Mesenchymal stem cell (in vitro differentiated cells and primary cell): ENCODE results near the gene GNPTG. TPM values are rescaled to one million over a fixed set of nuclear protein-coding genes. Genes with fewer than 3 reads are reported as not detected.

Source experiments
- DNase-seq: peaks from one replicate; pipeline ENCODE4 v3.0.0-alpha.2; 2013
- H2AFZ ChIP-seq: one replicate; pipeline ENCODE4 v1.6.1; 2013; ENCODE audit warnings: low read depth, mild to moderate bottlenecking, control low read depth, inconsistent platforms, low read length, moderate library complexity
- H2AK5ac ChIP-seq: 2 replicates; pipeline ENCODE4 v1.6.1; 2013; ENCODE audit warnings: low read length, moderate library complexity, mild to moderate bottlenecking, inconsistent platforms; ENCODE audit not compliant: severe bottlenecking
- H2BK120ac ChIP-seq: one replicate; pipeline ENCODE4 v1.6.1; 2013; ENCODE audit warnings: low read depth, mild to moderate bottlenecking, inconsistent platforms, low read length, moderate library complexity
- H2BK12ac ChIP-seq, 2 experiments: one replicate each; pipeline ENCODE4 v1.6.1; 2013; ENCODE audit warnings: inconsistent platforms in 2 of 2, low read length in 2 of 2, mild to moderate bottlenecking in 2 of 2, moderate library complexity in 2 of 2, control low read depth in 1 of 2
- H2BK15ac ChIP-seq: one replicate; pipeline ENCODE4 v1.6.1; 2013; ENCODE audit warnings: mild to moderate bottlenecking, low read depth, inconsistent platforms; ENCODE audit not compliant: poor library complexity, severe bottlenecking
- H2BK5ac ChIP-seq: 2 replicates; pipeline ENCODE4 v1.6.1; 2013; ENCODE audit warnings: low read depth, mild to moderate bottlenecking, low read length, control low read depth, inconsistent platforms; ENCODE audit not compliant: poor library complexity, severe bottlenecking
- H3K14ac ChIP-seq, 2 experiments: one replicate each; pipeline ENCODE4 v1.6.1; 2013; ENCODE audit warnings: inconsistent platforms in 2 of 2, low read length in 2 of 2, control low read depth in 1 of 2, mild to moderate bottlenecking in 1 of 2, moderate library complexity in 1 of 2
- H3K18ac ChIP-seq, 2 experiments: one replicate each; pipeline ENCODE4 v1.6.1; 2013; ENCODE audit warnings: inconsistent platforms in 2 of 2, low read length in 2 of 2, control low read depth in 1 of 2, low read depth in 1 of 2, mild to moderate bottlenecking in 1 of 2
- H3K23ac ChIP-seq, 2 experiments: one replicate each; pipeline ENCODE4 v1.6.1; 2013; ENCODE audit warnings: inconsistent platforms in 2 of 2, low read length in 2 of 2, mild to moderate bottlenecking in 2 of 2, moderate library complexity in 2 of 2, control low read depth in 1 of 2
- H3K27ac ChIP-seq: 2 replicates; pipeline ENCODE4 v1.5.1; 2013; ENCODE audit warnings: mild to moderate bottlenecking, moderate library complexity, low read length, control low read depth, inconsistent platforms; ENCODE audit not compliant: poor library complexity, severe bottlenecking
- H3K27me3 ChIP-seq, 2 experiments: 2 replicates each; pipeline versions ENCODE4 v1.6.1 to v1.7.0; 2013; ENCODE audit warnings: low read length in 2 of 2, mild to moderate bottlenecking in 2 of 2, moderate library complexity in 2 of 2, control low read depth in 1 of 2, inconsistent platforms in 1 of 2; ENCODE audit not compliant: control insufficient read depth in 1 of 2, insufficient read depth in 1 of 2
- H3K36me3 ChIP-seq, 2 experiments: 2 replicates each; pipeline versions ENCODE4 v1.6.1 to v1.7.0; 2013; ENCODE audit warnings: low read length in 2 of 2, control low read depth in 1 of 2, inconsistent platforms in 1 of 2, low read depth in 1 of 2, mild to moderate bottlenecking in 1 of 2; ENCODE audit not compliant: insufficient read depth in 2 of 2, control insufficient read depth in 1 of 2
- H3K4ac ChIP-seq, 2 experiments: one replicate each; pipeline ENCODE4 v1.6.1; 2013; ENCODE audit warnings: inconsistent platforms in 2 of 2, low read length in 2 of 2, mild to moderate bottlenecking in 2 of 2, moderate library complexity in 2 of 2, control low read depth in 1 of 2, low read depth in 1 of 2
- H3K4me1 ChIP-seq: 2 replicates; pipeline ENCODE4 v1.6.1; 2013; ENCODE audit warnings: low read depth, low read length, control low read depth; ENCODE audit not compliant: control insufficient read depth, insufficient read depth
- H3K4me2 ChIP-seq: 2 replicates; pipeline ENCODE4 v1.6.1; 2013; ENCODE audit warnings: low read length, mild to moderate bottlenecking, inconsistent platforms; ENCODE audit not compliant: poor library complexity, severe bottlenecking
- H3K4me3 ChIP-seq, 2 experiments: 2 replicates each; pipeline versions ENCODE4 v1.5.1 to v1.7.0; 2013; ENCODE audit warnings: low read length in 2 of 2, mild to moderate bottlenecking in 2 of 2, control low read depth in 1 of 2, low read depth in 1 of 2; ENCODE audit not compliant: insufficient read depth in 1 of 2
- H3K79me1 ChIP-seq: replicated peaks from 2 replicates; pipeline ENCODE4 v1.6.1; 2013; ENCODE audit warnings: mild to moderate bottlenecking, control low read depth, low read length, inconsistent platforms; ENCODE audit not compliant: poor library complexity, severe bottlenecking
- H3K9ac ChIP-seq: 2 replicates; pipeline ENCODE4 v1.7.0; 2013; ENCODE audit warnings: mild to moderate bottlenecking, low read length, moderate library complexity
- H3K9me3 ChIP-seq: 2 replicates; pipeline ENCODE4 v1.7.0; 2013; ENCODE audit warnings: mild to moderate bottlenecking, low read length; ENCODE audit not compliant: control insufficient read depth
- H4K8ac ChIP-seq: one replicate; pipeline ENCODE4 v1.6.1; 2013; ENCODE audit warnings: inconsistent platforms, mild to moderate bottlenecking, low read length, moderate library complexity
- H4K91ac ChIP-seq: one replicate; pipeline ENCODE4 v1.6.1; 2013; ENCODE audit warnings: mild to moderate bottlenecking, low read length, inconsistent platforms
- WGBS: methylation state at CpG from one replicate; pipeline ENCODE4 v1.1.7; 2013; ENCODE audit warnings: mixed read lengths; 5-methylcytosine and 5-hydroxymethylcytosine counted together
- polyA plus RNA-seq, 2 experiments: library from polyadenylated mRNA; stranded (reverse); fragments of 200-250 nt; gene quantifications; one replicate each; pipeline ENCODE4 v1.2.3, GENCODE V29; 2013

Gene GNPTG
- polyA plus RNA-seq (2013, experiment 1 of 2) = 46.5 TPM
- polyA plus RNA-seq (2013, experiment 2 of 2) = 45.8 TPM

DNA sequence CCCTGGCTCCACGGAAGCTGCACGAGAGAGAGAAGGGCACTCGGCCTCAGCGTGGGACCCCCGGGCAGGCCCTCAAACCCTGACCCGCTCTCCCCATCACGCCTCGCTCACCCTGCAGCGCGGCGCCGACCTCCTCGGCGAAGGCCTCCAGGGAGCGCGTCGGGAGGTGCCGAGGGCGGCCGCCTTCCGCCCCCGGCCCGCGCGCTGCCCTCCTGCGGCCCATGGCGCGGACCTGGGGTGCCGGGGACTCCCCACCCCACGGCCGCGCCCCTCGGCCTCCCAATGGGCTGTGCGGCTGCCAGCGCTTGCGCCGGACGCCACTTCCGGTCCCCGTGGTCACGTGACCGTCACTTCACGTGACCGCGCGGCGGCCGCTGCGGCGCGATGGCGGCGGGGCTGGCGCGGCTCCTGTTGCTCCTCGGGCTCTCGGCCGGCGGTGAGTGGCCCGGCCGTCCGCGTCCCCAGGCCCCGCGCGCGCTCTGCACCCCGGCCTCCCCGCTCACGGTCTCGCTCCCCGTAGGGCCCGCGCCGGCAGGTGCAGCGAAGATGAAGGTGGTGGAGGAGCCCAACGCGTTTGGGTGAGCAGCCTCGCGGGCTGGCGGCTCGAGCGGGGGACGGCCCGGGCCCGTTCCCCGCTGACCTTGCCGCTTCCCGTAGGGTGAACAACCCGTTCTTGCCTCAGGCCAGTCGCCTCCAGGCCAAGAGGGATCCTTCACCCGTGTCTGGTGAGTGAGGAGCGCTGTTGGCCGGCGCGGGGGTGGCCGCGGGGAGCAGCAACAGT is at the start of gene GNPTG, which contains the start of gene TSR3:
Gene GNPTG (plus strand): TSS at position 350 of the 781 bp plus-strand sequence. CDS start 35 bp downstream, at position 385.
Gene TSR3 (minus strand): TSS at position 297 of the 781 bp plus-strand sequence. CDS start 74 bp downstream, at position 223.
- Histone ChIP-seq H3K9ac (peak within 1 kb of the TSS; percentile 92), H3K9me3 (no peaks in the 10 kb centered on the region), H2BK5ac (no peak within 1 kb of the TSS), H3K4me1 (peaks cover 31% of the 10 kb centered on the region), H2BK12ac (peak within 1 kb of the TSS in 1 of 2 experiments; percentile 56), H3K36me3 (peaks cover 25 to 65% of the 10 kb centered on the region in 2 experiments), H3K27me3 (no peaks in the 10 kb centered on the region), H3K18ac (peak within 1 kb of the TSS; percentile 83 to 92), H3K27ac (no peak within 1 kb of the TSS), H3K14ac (peak within 1 kb of the TSS in 1 of 2 experiments; percentile 97), H3K23ac (peak within 1 kb of the TSS in 1 of 2 experiments; percentile 100), H2BK120ac (no peak within 1 kb of the TSS), H2AK5ac (no peak within 1 kb of the TSS), H2BK15ac (no peak within 1 kb of the TSS), H4K91ac (peak within 1 kb of the TSS; percentile 92), H3K4ac (peak within 1 kb of the TSS; percentile 66 to 99), H4K8ac (peak within 1 kb of the TSS; percentile 94), H3K4me2 (peak within 1 kb of the TSS; percentile 78), H2AFZ (peak within 1 kb of the TSS; percentile 92), H3K4me3 (peak within 1 kb of the TSS; percentile 98 to 99), H3K79me1 (peaks cover 46% of the 10 kb centered on the region)
- peak; percentile 86 for DNase-seq
- WGBS = 2% methylated on average over 63 of the region's 98 CpGs

DNA sequence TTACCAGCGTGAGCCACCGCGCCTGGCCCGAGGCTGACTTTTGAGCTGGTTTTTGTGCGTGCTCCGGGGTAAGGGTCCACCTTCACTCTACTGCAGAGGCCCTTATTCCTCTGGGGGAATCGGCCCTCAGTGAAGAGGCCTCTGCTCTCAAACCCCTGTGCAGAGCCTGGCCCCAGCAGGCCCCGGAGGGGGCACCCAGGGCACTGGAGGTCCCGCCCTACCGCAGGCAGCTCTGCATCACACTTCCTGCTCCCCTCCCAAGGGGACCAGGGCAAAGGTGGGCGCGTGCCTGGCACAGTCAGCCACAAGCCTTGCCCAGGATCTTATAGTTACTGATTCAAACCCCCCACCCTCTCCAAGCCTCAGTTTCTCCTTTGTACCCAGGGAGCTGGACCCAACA is 45.9 kb upstream of the GNPTG start:
- Histone ChIP-seq H4K91ac (no peak overlapping the region), H3K4me2 (no peak overlapping the region), H2BK120ac (no peak overlapping the region), H2AK5ac (no peak overlapping the region), H3K4ac (no peak overlapping the region), H4K8ac (no peak overlapping the region), H3K14ac (no peak overlapping the region), H3K27ac (no peak overlapping the region), H3K4me1 (peaks cover 6% of the 10 kb centered on the region), H3K79me1 (no peaks in the 10 kb centered on the region), H2AFZ (no peak overlapping the region), H2BK12ac (no peak overlapping the region), H2BK15ac (no peak overlapping the region), H2BK5ac (no peak overlapping the region), H3K23ac (no peak overlapping the region), H3K4me3 (no peak overlapping the region), H3K27me3 (peaks cover 5% of the 10 kb centered on the region in 2 experiments), H3K9ac (no peak overlapping the region), H3K9me3 (no peaks in the 10 kb centered on the region), H3K36me3 (no peaks in the 10 kb centered on the region), H3K18ac (no peak overlapping the region)
- WGBS = 86% methylated on average over 12 of the region's 12 CpGs
- DNase-seq = no peak

DNA sequence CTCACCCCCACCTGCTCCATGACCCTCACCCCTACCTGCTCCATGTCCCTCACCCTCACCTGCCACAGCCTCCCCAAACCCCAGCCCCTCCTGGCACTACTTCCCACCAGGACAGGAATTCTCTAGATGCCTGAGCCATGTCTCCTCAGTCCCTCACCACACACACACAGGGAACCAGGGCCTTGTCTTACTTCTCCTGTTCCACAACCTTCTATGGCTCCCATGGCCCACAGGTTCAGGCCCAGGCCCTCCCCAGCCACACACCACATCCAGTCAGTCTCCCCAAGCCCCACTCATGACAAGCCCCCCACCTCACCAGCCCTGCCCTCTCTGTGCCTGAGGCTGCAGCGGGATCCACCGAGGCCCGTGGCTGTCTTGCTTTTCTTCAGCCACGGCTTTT is 45.4 kb upstream of the GNPTG start:
- Histone ChIP-seq H2BK15ac (no peak overlapping the region), H2BK12ac (no peak overlapping the region), H2BK5ac (no peak overlapping the region), H3K14ac (no peak overlapping the region), H3K18ac (no peak overlapping the region), H4K91ac (no peak overlapping the region), H3K79me1 (no peaks in the 10 kb centered on the region), H2AFZ (no peak overlapping the region), H3K27ac (no peak overlapping the region), H2BK120ac (no peak overlapping the region), H3K23ac (no peak overlapping the region), H3K9me3 (no peaks in the 10 kb centered on the region), H3K4me3 (no peak overlapping the region), H3K27me3 (peaks cover 4 to 5% of the 10 kb centered on the region in 2 experiments), H3K36me3 (no peaks in the 10 kb centered on the region), H4K8ac (no peak overlapping the region), H3K4me1 (peaks cover 4% of the 10 kb centered on the region), H3K9ac (no peak overlapping the region), H3K4me2 (no peak overlapping the region), H3K4ac (no peak overlapping the region), H2AK5ac (no peak overlapping the region)
- DNase-seq = no peak
- 85% methylated on average over 4 of the region's 4 CpGs for WGBS
